ENCODE measurements around the gene BPIFB1.

The BPIFB1 gene

DNA sequence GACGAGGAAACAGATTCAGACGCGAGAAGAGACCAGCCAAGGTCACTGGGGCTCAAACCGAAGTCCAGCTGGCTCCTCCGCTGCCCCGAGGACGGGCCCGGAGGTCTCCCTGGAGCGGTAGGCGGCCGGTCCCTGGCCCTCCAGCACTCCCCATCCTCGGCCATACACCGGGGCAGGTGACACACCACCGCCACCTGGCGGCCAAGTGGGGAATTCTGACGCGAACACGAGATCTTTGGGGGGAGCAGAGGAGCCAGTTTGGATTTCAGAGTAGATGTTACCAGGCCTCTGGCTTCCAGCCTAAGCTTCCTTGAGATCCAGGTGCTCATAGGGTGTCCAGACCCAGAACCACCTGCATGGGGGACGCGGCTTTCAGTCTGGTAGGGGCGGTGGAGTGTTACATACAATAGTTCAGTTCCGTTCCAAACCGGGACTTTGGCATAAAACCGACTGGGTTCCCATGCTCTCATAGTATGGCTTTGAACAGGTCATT is 16.1 kb downstream of the BPIFB1 start:
- peak; percentile 20 for DNase-seq

DNA sequence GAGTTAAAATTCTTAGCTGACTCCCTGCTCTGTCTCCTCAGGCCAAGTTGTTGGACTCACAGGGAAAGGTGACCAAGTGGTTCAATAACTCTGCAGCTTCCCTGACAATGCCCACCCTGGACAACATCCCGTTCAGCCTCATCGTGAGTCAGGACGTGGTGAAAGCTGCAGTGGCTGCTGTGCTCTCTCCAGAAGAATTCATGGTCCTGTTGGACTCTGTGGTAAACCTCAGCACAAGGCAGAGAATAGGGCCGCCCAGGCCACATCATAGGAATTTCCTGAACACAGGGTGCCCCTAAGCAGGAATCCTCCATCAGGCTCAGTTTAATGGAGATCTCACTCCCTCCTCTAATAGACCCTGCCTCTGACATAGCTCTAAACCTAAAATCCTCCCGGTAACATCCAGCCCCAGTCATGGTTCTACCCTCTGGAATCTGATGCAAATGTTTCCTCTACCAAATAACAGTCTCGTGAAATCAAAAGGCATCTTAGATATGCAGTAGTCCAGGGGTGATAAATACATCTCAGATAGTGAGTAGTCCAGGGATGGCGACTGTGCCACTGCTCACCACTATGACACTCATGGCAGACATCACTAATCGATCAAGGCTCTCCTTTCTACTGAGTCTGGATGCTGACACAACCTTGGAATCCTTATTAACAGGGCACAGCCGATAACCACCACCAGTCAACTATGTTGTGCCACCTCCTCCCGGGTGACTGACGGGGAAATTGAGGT is 18.3 kb downstream of the BPIFB1 start:
- DNase-seq, result peak; percentile 5

DNA sequence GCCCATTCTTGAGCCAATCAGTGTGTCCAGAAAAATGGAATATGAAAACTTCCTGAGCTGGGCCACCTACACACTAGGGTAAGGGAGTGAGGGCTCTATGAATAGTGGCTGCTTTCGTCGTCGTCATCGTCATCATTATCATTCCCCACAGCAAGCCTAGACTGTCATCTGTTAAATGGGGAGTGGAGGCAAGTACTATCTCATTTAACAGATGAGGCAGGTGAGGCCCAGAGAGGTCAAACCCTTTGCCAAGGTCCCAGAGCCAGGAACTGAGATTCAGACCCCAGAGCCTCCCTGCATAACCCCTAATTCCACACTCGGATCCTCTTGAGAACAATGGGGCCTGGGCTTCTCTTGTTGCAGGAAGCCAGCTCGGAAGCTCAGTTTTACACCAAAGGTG is 20.6 kb downstream of the BPIFB1 start:
- no peak for DNase-seq

DNA sequence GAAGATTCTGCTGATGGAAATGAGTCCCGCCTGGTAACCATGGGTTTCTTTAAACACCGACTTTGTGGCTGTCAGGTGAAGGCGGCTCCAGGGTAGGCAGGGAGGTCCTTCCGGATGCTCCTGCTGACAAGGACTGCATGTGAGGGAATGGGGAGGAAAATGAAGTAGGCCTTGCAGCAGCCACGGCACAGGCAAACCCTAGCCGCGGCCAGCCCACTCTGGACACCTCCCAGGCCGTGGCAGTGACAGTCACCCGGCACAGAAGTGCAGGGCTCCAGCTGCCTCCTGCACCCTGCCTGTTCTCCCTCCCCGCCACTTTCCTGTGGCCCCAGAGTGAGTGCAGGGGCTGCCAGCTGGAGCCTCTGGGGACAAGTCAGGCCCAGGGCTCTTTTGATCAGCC is 21.0 kb downstream of the BPIFB1 start:
- no peak for DNase-seq

DNA sequence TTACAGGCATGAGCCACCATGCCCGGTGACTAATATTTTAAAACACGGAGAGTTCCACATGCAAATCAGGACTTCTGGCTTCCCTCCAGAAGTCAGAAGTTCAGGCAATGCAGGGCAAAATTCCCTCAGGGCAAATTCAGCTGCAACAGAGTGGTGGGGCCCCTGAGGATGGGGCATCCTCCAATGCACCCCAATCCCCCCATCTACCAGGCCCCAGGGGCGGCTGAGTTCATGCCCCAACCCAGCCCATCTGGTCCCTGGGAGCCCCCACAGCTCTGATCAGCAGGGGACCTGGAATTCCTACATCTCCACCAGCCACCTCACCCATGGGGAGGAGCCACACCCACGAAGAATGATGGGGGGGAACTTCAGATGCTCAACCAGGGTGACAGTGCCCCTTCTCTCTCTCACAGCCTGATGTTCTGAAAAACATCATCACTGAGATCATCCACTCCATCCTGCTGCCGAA is 22.6 kb downstream of the BPIFB1 start:
- peak; percentile 32 for DNase-seq

DNA sequence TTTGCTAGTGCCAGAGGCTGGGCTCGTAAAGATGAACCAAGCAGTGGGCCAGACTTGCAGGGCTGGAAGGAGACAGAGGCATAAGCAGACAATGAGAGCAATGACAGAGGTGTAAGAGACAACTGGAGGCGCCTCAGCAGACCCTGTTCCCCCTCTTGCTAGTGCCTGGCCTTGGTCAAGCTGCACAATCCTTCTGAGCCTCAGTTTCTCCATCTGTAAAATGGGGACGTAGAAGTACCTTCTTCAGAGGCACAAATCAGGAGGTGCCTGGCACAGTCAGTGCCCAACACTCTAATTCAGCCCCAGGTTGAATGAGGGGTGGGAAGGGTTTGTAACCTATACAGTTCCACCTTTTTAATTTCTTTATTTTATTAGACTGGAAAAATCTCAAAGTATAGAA is 23.2 kb downstream of the BPIFB1 start:
- no peak for DNase-seq

DNA sequence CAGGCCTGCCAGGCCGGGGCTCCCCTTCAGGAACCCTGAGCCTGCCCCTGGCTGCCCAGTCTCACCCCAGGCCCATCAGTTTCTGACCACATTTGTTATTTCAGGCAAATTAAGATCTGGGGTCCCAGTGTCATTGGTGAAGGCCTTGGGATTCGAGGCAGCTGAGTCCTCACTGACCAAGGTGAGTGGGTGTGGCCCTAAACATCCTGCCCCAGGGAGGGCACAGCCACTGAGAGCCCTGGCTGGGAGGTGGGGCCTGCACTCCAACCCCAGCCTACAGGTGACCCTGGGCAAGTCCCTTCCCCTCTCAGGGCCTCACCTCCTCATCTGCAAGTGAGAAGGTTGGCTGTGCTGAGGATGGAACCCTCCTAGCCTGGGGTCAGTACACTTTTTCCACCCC is 23.8 kb downstream of the BPIFB1 start:
- no peak for DNase-seq

DNA sequence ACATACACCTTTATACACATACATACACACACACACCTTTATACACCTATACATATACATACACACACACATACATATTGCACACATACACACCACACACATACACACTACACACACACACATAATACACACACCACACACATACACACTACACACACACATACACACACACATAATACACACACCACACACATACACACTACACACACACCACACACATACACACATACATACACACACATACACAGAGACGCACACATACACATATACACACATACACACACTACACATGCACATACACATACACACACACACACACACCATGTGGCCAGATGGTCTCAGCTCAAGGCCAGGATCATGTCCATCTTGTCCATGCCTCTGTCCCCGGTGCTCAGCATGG is 25.7 kb downstream of the BPIFB1 start:
- DNase-seq, result no peak

DNA sequence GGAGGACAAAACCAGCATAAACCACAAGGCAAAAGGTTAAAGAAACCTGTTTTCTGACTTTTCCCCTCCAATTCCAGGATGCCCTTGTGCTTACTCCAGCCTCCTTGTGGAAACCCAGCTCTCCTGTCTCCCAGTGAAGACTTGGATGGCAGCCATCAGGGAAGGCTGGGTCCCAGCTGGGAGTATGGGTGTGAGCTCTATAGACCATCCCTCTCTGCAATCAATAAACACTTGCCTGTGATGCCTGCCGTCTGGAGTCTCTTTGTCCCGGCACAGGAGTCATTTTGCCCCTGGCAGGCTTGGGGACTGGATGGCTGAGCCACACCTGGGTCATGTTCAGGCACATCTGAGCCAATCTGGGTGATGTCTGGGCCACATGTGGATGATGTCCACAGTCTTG is 26.6 kb downstream of the BPIFB1 start:
- DNase-seq, result no peak

DNA sequence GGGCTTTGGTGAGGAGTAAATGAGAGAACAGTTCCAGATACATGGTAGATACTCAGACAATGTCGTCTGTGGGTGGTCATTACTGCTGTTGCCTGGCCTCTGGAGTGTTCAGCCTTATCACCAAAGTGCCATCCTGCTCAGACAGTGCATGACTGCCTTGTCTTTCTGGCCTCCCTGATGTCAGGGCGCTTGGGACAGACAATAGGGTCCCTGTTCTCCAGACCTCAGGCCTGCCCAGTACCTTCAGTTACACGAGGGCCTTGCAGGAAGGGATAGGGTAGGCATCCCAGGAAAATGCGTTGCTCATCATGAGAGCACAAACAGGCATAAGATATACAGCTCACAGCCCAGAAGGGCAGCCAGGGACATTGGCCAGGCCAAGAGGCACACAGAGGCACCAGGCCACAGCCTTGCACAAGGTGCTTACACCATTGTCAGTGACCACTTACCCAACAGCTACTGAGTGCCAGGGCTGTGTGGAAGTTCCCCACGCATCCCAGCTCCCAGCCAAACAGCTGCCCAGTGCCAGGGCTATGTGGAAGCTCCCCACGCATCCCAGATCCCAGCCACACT is 27.4 kb downstream of the BPIFB1 start:
- DNase-seq, result no peak

DNA sequence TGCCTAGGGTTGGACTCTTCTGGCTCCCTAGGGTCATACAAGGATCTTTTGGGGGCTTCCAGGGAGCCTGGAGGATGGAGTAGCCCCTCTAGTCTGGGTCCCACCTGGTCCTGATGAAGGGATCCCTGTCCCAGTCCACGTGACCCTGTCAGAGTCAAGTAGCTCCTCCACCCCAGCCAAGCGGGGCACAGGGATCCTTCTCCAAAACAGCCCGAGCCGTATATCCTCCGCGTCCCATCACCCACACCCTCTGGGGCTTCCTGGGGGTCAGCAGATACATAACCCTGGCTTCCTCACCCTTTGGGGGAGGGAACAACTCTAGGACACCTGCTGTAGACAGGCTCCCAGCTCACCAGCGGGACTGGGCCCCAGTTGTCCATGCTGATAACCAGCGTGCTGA is 28.0 kb downstream of the BPIFB1 start:
- no peak for DNase-seq

DNA sequence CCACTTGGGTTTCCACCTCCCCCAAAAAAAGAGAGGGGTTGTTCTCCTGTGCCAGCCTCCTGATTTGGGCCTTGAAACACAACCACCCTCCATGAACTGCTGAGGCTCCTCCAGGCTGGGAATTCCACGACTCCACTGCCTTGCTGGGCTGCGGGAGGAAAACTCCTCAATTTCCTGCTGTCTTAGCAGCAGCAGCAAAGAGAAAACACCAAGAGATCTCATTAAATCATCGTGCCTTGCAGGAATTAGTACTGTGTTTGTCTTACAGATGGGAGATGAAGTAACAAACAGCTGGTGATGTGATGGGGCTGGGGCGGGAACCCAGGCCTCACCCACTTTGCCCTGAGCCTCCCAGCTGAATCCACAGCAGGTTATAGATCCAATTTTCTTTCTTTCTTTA is 29.0 kb downstream of the BPIFB1 start:
- no peak for DNase-seq

DNA sequence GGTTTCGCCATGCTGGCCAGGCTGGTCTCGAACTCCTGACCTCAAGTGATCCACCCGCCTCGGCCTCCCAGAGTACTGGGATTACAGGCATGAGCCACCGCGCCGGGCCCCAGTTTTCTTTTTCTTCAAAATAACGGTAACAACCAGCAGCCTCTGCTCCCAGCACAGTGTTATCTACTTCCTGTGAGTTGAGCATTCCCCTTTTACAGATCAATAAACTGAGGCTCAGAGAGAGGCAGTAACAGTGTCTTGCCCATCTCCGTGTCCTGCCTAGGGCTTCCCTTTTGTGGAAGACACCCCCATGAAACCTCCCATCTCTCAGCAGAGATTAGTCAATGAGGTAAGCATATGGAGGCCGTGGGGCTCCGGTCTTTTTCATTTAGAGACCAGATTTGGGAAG is 29.6 kb downstream of the BPIFB1 start:
- no peak for DNase-seq

DNA sequence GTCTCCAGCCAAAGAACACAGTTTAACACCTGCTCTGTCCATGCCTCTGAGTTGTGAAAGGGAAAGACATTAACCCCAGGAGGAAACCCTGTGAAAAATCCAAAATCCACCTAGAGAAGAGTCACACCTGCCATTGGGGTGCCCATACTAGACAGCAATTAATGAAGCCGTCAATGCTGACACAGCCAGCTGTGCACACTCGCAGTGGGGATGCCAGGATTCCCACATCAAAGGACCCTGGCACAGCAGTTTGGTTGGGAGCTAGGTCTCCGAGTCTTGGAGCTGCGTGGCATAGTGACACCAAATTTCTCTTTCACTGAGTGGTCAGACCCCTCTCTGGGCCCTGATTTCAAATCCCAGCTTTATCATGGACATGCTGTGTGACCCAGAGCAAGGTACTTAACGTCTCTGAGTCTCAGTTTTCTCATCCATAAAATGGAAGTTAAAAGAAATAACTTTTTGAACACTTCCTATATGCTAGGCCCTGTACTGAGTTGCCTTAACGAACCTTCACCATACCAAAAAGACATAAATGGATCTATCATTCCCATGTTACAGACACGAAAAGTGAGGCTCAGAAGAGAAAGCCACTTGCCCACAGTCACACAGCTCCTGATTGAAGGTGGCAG is 30.8 kb downstream of the BPIFB1 start:
- DNase-seq, result no peak

DNA sequence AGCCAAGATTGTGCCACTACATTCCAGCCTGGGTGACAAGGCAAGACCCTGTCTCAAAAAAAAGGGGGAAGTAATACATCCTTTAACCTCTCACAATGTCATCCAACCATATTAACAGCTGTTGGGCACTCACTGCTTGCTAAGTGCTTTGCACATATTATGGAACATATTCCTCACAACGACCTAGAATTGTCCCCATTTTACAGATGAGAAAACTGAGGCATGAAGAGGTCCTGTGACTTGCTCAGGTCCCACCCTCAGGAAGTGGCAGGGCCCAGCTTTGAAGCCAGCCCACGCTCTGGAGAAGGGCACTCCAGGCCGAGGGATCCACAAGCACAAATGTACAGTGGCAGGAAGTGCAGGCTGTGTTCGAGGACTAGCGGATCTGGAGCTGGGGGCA is 33.3 kb downstream of the BPIFB1 start:
- no peak for DNase-seq

DNA sequence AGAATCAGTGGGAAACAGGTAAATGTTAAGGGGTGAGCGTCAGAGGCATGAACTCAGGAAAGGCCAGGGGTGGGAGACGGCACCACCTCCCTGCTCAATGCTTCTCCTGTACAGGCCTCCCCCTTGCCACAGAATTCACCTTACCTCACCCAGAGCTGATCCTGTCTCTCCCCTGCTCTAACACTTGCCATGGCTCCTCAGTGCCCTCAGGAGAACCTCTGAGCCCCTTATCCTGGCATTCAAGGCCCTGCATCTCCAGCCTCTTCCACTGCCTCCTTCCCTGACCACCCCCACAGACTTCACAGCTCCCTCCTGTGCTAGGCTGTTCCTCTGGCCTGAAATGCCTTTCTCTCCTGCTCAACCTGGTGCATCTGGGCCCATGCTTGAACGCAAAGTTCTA is 33.9 kb downstream of the BPIFB1 start:
- no peak for DNase-seq

DNA sequence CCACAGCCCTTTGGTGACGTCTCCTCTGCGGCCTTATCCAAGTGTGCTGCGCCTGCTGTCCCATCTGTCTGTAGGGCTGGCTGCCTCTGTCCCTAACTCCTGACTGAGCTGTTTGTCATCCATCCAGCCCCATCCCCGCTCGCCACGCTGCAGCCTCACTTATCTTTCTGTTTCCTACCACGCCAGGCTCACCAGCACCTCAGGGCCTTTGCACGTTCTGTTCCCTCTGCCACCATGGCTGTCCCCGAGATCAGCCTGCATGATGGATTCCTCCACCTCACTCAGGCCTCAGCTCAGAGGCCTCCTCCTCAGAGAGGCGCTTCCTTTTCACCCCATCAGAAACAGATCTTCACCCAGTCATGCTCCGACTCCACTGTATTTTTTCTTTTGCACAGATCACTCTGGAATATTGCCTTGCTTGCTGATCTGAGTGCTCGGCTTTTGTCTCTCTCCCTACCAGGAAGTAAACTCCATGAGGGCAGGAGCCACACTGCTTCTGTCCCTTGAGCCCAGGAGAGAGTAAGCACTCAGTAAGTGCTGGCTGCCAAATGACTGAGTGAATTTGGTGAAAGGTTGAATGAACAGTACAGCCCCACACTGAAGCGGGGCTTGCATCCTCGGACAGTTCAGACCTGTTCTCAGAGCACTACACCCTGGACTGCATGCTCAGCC is 34.5 kb downstream of the BPIFB1 start:
- DNase-seq, result no peak

DNA sequence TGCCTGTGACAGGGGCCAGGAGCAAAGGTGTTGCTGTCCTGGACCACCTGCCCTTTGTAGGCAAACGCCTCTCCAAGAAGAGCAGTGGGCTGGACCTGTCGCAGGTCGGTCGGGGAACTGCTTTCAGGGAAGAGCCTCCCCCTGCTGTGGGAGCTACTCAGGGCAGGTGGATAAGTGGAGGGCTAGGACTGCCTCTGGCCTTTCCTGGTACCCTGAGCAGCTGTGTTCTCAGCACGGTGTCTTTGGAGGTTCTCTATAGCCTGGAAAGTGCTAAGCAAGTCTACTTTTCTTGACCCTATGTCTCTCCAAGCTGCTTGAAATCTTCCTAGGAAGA is 35.0 kb downstream of the BPIFB1 start:
- DNase-seq, result no peak

DNA sequence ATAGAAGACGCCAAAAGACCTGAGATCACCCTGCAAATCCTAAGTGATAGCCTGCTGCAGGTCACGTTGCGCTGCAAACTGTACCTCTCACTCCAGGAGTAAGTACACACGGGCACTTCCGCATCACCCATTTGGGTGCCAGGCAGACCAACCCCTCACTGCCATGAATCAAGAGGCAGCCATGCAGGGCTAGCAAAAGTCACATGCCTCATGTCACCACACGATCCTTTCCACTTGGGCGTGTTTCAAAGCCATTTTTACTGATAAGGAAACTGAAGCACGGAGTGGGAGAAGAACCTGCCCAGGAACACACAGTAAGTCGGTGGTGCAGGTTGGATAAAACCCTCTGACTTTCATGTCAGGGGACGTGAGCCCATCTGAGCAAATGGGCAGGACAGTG is 37.0 kb downstream of the BPIFB1 start:
- no peak for DNase-seq

DNA sequence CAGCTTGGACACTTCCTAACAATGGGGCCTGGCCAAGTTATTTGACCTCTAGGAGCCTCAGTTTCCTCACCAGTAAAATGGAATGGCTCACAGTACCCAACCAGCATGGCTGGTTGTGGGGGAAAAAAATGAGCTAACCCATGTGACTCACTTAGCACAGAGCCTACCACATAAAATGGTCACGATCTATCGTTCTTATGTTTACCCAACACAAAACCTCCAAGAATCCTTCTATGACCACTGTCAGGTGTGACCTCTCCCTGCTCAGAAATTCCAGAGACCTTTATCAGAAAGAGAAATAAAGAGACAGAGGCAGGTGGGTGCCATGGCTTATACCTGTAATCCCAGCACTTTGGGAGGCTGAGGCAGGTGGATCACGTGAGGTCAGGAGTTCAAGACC is 39.4 kb downstream of the BPIFB1 start:
- no peak for DNase-seq

DNA sequence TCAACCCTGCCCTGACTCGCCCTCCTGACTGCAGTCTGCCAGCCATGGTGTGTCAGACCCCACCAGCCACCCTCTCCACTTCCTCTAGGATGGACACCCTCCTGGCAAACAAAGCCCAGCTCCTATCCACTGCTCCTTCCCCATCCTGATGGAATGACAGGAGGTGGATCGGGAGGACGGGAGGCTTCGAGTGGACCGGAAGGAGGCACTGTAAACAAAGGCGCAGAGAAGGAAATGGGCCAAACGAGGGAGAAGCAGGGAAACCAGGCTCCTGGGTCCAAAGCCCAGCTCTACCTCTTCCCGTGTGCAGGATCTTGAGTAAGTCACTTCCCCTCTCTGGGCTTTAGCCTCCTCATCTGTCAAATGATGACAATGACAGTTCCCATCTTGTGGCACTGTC is 40.2 kb downstream of the BPIFB1 start:
- no peak for DNase-seq

DNA sequence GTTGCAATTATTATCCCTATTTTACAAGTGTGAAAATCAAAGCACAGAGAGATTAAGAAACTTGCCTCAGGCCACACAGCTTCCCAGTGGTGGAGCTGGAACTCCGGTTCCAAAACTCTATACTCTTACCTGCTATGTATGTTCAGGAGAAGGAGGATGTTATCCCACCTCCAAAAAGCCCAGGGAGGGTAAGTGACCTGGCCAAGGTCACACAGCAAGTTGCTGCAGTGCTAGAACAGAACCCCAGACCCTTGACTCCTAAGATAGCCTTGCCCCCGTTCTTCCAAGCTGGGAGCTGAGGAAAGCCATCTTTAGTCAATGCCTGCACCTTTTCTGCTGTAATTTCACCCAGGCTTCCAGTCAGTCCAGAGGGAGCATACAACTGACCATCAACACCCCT is 42.3 kb downstream of the BPIFB1 start:
- DNase-seq, result no peak

DNA sequence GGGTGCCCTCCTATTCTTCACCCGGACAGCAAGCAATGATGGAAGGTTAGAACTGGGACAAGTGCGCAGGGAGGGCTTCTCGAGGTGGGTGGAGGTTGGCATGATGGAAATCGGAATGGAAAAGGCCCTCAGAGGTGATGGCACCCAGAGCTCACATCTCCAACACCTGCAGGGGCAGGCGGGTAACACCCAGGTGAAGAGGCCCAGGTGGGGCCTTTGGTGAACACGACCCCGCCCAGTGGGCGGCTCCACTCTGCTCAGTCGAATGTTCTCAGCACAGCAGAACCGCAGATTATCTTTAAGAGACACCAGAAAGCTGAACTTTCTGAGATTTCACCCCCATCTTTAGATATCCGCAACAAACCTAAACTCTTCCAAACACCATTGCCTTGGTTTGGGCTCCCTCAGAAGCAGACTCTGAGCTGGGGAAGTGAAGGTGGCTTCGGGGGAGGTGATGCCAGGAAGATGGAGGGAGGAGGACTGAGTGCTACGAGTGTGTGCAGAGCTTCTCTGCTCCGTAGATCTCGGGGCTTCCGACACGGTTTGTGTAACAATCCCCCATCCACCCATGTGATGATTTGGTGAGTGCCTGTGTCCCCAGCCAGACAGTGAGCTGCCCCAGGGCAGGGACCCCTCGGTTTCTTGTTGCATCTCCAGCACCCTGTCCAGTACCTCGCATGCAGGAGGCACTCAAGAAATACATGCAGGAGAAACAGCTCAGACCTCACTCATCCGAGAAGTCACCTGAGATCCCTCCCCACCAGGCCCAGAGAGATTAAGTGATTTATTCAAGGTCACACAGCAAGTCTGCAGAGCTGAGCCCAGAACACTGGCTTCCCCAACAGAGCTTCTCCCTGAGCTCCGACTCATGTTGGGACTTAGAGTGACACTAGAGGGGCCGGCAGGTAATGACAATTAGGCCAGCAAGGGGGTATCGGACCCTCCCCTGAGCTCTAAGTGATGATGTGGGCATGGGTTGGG is 45.4 kb downstream of the BPIFB1 start:
- no peak for DNase-seq
